OCI-LY3 (cell line): ENCODE measurements around the gene PRDM16.

ENCODE experiments used
- CTCF ChIP-seq: fragments of 200-600, 300-600 bp; sonication (generic); IDR thresholded peaks from 2 replicates; pipeline ENCODE4 v1.5.1; 2014; ENCODE audit warnings: antibody characterized with exemption, low read length, low read depth
- EZH2phosphoT487 ChIP-seq: fragments of 200-600 bp; shearing (Covaris generic); IDR thresholded peaks from 2 replicates; pipeline ENCODE4 v1.6.1; 2018; ENCODE audit warnings: antibody characterized with exemption, mixed run types, low read depth

GRCh38 chr1:3151456-3151855, 82.5 kb downstream of the PRDM16 start:
- TF ChIP-seq CTCF = no peak
- TF ChIP-seq EZH2phosphoT487 = no peak
